ENCODE data around the gene ILRUN. TPM values are rescaled to one million over a fixed set of nuclear protein-coding genes. Genes with fewer than 3 reads are reported as not detected.

Gene ILRUN
- polyA plus RNA-seq, 1 donor (not counting 4 experiments of a cell fraction or from before 2014, with no cell fraction given): 64.1 TPM

- no peaks in the 10 kb centered on the region for H4K20me1 ChIP-seq (ENCODE audit: control insufficient read depth, extremely low read depth, insufficient read depth, low read length)
- no peak for FAIRE-seq
- no peaks in the 10 kb centered on the region for H3K9me1 ChIP-seq (ENCODE audit: control insufficient read depth, extremely low read depth, insufficient read depth, low read length)
- H3K27me3 ChIP-seq (ENCODE audit: control insufficient read depth, extremely low read depth, insufficient read depth, low read length): no peaks in the 10 kb centered on the region
- no peaks in the 10 kb centered on the region for H3K9me3 ChIP-seq (ENCODE audit: control insufficient read depth, low read depth, low read length)
- H3K27ac ChIP-seq (ENCODE audit: control insufficient read depth, insufficient read depth, low read length): no peak overlapping the region
- H3K4me2 ChIP-seq (ENCODE audit: control insufficient read depth, extremely low read depth, insufficient read depth, low read depth, low read length): no peak overlapping the region
- peaks cover 12 to 14% of the 10 kb centered on the region in 2 experiments for H3K36me3 ChIP-seq (ENCODE audit: control insufficient read depth in 2 of 2, extremely low read depth in 1 of 2, insufficient read depth in 2 of 2, low read length in 2 of 2)
- no peak overlapping the region for H3K4me3 ChIP-seq (ENCODE audit: control insufficient read depth in 2 of 3, extremely low read depth in 1 of 3, insufficient read depth in 2 of 3, low read depth in 1 of 3, low read length in 3 of 3)
- H3K9ac ChIP-seq (ENCODE audit: control insufficient read depth, extremely low read depth, insufficient read depth, low read length): no peak overlapping the region
- peaks cover 69% of the 10 kb centered on the region for H3K79me2 ChIP-seq (ENCODE audit: control insufficient read depth, insufficient read depth, low read length)
- no peak for DNase-seq (ENCODE audit: low read depth, low spot score)
- TF ChIP-seq EZH2 (IDR thresholded peaks at IDR 0.05; ENCODE audit: low read length) (no peak), CTCF (optimal IDR thresholded peaks at IDR 0.05 in 1 of 3, IDR thresholded peaks at IDR 0.05 in 1 of 3, conservative IDR thresholded peaks at IDR 0.05 in 1 of 3; ENCODE audit: extremely low read depth in 1 of 3, insufficient read depth in 2 of 3, low read length in 3 of 3) (no peak)
- dilution Hi-C loops (cut with MboI; ENCODE audit: extremely low pct_ligation_motif_present, low sequenced_read_pairs): no loop called here
- H3K4me1 ChIP-seq (ENCODE audit: control insufficient read depth, extremely low read depth, insufficient read depth, low read length): peaks cover 31% of the 10 kb centered on the region
- no peak overlapping the region for H2AFZ ChIP-seq (ENCODE audit: control insufficient read depth, low read length)
These were observed 42.4 kb downstream of the ILRUN start for GRCh38 chr6:34654061-34654710.

- FAIRE-seq (no peak), DNase-seq (ENCODE audit: low read depth, low spot score) (no peak)
- Histone ChIP-seq H3K4me1 (ENCODE audit: control insufficient read depth, extremely low read depth, insufficient read depth, low read length) (peaks cover 11% of the 10 kb centered on the region), H3K27me3 (ENCODE audit: control insufficient read depth, extremely low read depth, insufficient read depth, low read length) (no peaks in the 10 kb centered on the region), H4K20me1 (ENCODE audit: control insufficient read depth, extremely low read depth, insufficient read depth, low read length) (no peaks in the 10 kb centered on the region), H3K9me3 (ENCODE audit: control insufficient read depth, low read depth, low read length) (no peaks in the 10 kb centered on the region), H2AFZ (ENCODE audit: control insufficient read depth, low read length) (no peak overlapping the region), H3K27ac (ENCODE audit: control insufficient read depth, insufficient read depth, low read length) (no peak overlapping the region), H3K79me2 (ENCODE audit: control insufficient read depth, insufficient read depth, low read length) (peaks cover 73% of the 10 kb centered on the region), H3K9me1 (ENCODE audit: control insufficient read depth, extremely low read depth, insufficient read depth, low read length) (no peaks in the 10 kb centered on the region), H3K9ac (ENCODE audit: control insufficient read depth, extremely low read depth, insufficient read depth, low read length) (no peak overlapping the region), H3K36me3 (ENCODE audit: control insufficient read depth in 2 of 2, extremely low read depth in 1 of 2, insufficient read depth in 2 of 2, low read length in 2 of 2) (peaks cover 12 to 14% of the 10 kb centered on the region in 2 experiments), H3K4me3 (ENCODE audit: control insufficient read depth in 2 of 3, extremely low read depth in 1 of 3, insufficient read depth in 2 of 3, low read depth in 1 of 3, low read length in 3 of 3) (no peak overlapping the region), H3K4me2 (ENCODE audit: control insufficient read depth, extremely low read depth, insufficient read depth, low read depth, low read length) (no peak overlapping the region)
- dilution Hi-C loops (cut with MboI; ENCODE audit: extremely low pct_ligation_motif_present, low sequenced_read_pairs): no loop called here
- TF ChIP-seq CTCF (optimal IDR thresholded peaks at IDR 0.05 in 1 of 3, IDR thresholded peaks at IDR 0.05 in 1 of 3, conservative IDR thresholded peaks at IDR 0.05 in 1 of 3; ENCODE audit: extremely low read depth in 1 of 3, insufficient read depth in 2 of 3, low read length in 3 of 3) (no peak), EZH2 (IDR thresholded peaks at IDR 0.05; ENCODE audit: low read length) (no peak)
These were observed 44.3 kb downstream of the ILRUN start for GRCh38 chr6:34652263-34652662.
